ENCODE results near the gene KANK3.

DNA sequence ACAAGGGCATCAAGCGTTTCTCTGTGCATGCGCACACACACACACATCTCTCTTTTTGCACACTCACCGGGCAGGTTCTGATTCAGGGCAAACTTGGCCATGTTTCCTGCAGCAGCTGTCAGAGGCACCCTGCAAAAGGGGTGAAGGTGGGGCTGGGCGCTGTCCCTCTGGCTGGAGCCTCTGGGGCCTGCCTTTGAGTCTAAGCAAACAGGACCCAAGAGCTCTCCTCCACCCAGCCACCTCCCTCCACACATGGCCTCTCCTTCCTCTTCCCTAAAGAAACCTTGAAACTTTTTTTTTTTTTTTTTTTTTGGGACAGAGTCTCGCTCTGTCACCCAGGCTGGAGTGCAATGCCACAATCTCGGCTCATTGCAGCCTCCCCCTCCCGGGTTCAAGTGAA is 5.3 kb downstream of the KANK3 start:
- TF ChIP-seq, protein P1, sequence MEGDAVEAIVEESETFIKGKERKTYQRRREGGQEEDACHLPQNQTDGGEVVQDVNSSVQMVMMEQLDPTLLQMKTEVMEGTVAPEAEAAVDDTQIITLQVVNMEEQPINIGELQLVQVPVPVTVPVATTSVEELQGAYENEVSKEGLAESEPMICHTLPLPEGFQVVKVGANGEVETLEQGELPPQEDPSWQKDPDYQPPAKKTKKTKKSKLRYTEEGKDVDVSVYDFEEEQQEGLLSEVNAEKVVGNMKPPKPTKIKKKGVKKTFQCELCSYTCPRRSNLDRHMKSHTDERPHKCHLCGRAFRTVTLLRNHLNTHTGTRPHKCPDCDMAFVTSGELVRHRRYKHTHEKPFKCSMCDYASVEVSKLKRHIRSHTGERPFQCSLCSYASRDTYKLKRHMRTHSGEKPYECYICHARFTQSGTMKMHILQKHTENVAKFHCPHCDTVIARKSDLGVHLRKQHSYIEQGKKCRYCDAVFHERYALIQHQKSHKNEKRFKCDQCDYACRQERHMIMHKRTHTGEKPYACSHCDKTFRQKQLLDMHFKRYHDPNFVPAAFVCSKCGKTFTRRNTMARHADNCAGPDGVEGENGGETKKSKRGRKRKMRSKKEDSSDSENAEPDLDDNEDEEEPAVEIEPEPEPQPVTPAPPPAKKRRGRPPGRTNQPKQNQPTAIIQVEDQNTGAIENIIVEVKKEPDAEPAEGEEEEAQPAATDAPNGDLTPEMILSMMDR (IDR thresholded peaks at IDR 0.05): no peak
- no peak for TF ChIP-seq POLR2A (IDR thresholded peaks at IDR 0.05)

Measured in uterus (tissue), 2 donors.